GM10266 (cell line): Measurements from ENCODE around the gene DLGAP3.

ENCODE experiments used
- DNase-seq: peaks from one replicate; pipeline ENCODE4 v3.0.0; 2012; ENCODE audit errors: extremely low spot score
- TF ChIP-seq, protein P1 (sequence below): IDR thresholded peaks from 2 replicates; pipeline ENCODE4 v1.5.1; 2012; ENCODE audit warnings: mild to moderate bottlenecking, low read depth; ENCODE audit not compliant: control insufficient read depth, insufficient read depth; ENCODE audit errors: missing control alignments

DLGAP3 gene

DNA sequence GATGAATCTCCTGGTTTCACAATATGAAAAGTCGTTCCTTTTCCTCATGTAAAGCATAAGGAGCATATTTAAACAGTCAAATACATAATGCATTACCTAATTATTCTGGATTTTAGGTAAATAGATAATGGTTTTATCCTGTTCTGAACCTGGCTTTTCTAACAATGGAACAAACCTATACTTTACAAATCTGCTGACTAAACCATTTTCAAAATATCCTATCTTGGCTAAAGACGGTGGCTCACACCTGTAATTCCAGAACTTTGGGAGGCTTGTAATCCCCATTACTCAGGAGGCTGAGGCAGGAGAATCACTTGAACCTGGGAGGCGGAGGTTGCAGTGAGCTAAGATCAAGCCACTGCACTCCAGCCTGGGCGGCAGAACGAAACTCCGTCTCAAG lies 72.8 kb downstream of the DLGAP3 start:
- no peak for DNase-seq
- TF ChIP-seq, protein P1, sequence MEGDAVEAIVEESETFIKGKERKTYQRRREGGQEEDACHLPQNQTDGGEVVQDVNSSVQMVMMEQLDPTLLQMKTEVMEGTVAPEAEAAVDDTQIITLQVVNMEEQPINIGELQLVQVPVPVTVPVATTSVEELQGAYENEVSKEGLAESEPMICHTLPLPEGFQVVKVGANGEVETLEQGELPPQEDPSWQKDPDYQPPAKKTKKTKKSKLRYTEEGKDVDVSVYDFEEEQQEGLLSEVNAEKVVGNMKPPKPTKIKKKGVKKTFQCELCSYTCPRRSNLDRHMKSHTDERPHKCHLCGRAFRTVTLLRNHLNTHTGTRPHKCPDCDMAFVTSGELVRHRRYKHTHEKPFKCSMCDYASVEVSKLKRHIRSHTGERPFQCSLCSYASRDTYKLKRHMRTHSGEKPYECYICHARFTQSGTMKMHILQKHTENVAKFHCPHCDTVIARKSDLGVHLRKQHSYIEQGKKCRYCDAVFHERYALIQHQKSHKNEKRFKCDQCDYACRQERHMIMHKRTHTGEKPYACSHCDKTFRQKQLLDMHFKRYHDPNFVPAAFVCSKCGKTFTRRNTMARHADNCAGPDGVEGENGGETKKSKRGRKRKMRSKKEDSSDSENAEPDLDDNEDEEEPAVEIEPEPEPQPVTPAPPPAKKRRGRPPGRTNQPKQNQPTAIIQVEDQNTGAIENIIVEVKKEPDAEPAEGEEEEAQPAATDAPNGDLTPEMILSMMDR, result no peak

GRCh38 chr1:34852677-34853217 lies 76.7 kb downstream of the DLGAP3 start:
- DNase-seq, result peak; percentile 90
- TF ChIP-seq, protein P1, result peak; percentile 82

GRCh38 chr1:34851431-34852105 lies 77.9 kb downstream of the DLGAP3 start:
- TF ChIP-seq, protein P1, result no peak
- no peak for DNase-seq

DNA sequence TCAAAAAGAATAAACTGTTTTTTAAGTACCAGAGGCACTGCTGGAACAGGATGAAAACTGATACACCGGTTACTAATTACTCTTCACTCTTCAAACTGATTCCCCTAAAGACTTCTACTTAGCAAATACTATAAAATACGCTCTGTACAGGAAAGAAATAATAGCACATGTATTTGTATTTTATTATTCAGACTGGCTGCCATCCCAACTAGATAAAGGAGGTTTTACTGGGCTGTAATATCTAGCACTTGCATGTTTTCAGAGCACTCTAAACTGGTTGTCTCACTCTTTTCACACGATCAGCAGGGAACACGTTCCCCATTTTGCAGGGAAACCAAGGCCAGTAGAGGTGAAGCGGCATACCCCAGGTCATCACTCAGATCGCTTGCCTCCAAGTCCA lies 79.1 kb downstream of the DLGAP3 start:
- TF ChIP-seq, protein P1, result no peak
- no peak for DNase-seq

GRCh38 chr1:34847094-34847493 lies 82.4 kb downstream of the DLGAP3 start:
- TF ChIP-seq, protein P1, result no peak
- DNase-seq, result no peak

- no peak for DNase-seq
- TF ChIP-seq, protein P1, result no peak
These were observed 83.2 kb downstream of the DLGAP3 start for GRCh38 chr1:34846265-34846664.

GRCh38 chr1:34845131-34845901 lies 84.1 kb downstream of the DLGAP3 start:
- DNase-seq, result no peak
- TF ChIP-seq, protein P1, result no peak
